CD4-positive, alpha-beta memory T cell (primary cell): Measurements from ENCODE around the gene GNAI2. TPM values are rescaled to one million over a fixed set of nuclear protein-coding genes. Genes with fewer than 3 reads are reported as not detected.

ENCODE experiments used
- CTCF ChIA-PET: fragments of 350-600 bp; sonication (Branson Sonifier 250); formaldehyde crosslinking; loops from one replicate; lab custom pipeline; 2021; ENCODE audit warnings: inconsistent platforms; ENCODE audit not compliant: partially characterized antibody; lab: Charles Lee
- POLR2A ChIA-PET: fragments of 350-600 bp; sonication (Branson Sonifier 250); formaldehyde crosslinking; loops from one replicate; lab custom pipeline; 2021; ENCODE audit not compliant: partially characterized antibody; lab: Charles Lee
- DNase-seq, 5 donors: peaks; one replicate each; pipeline versions ENCODE4 v3.0.0 to v3.0.0-alpha.2; 2020 to 2022; ENCODE audit warnings: mixed read lengths in 1 of 5
- H3K27ac ChIP-seq: one replicate; pipeline ENCODE4 v1.7.0; 2013; ENCODE audit warnings: low read depth, low read length
- H3K27me3 ChIP-seq: 2 replicates; pipeline ENCODE4 v1.7.0; 2013; ENCODE audit warnings: mild to moderate bottlenecking, low read length, moderate library complexity; ENCODE audit not compliant: insufficient read depth
- H3K36me3 ChIP-seq: 2 replicates; pipeline ENCODE4 v1.7.0; 2013; ENCODE audit warnings: mild to moderate bottlenecking, low read length, moderate library complexity; ENCODE audit not compliant: insufficient read depth
- H3K4me1 ChIP-seq: 2 replicates; pipeline ENCODE4 v1.7.0; 2013; ENCODE audit warnings: mild to moderate bottlenecking, low read length, moderate library complexity; ENCODE audit not compliant: insufficient read depth
- H3K4me3 ChIP-seq, 2 donors: one replicate each; pipeline ENCODE4 v1.7.0; 2013; ENCODE audit warnings: low read length in 2 of 2, mild to moderate bottlenecking in 1 of 2
- H3K9me3 ChIP-seq, 2 donors: one replicate each; pipeline ENCODE4 v1.7.0; 2013; ENCODE audit warnings: low read length in 2 of 2, control low read depth in 1 of 2; ENCODE audit not compliant: control insufficient read depth in 1 of 2
- H3K27ac Mint-ChIP-seq, 7 donors: one replicate each; pipeline ENCODE4 v1.8.0; 2020 to 2021; ENCODE audit warnings: mixed read lengths in 7 of 7, mild to moderate bottlenecking in 6 of 7, inconsistent platforms in 3 of 7, moderate library complexity in 3 of 7
- H3K27me3 Mint-ChIP-seq, 2 donors: one replicate each; pipeline ENCODE4 v1.8.0; 2020 to 2021; ENCODE audit warnings: mixed read lengths in 2 of 2
- H3K36me3 Mint-ChIP-seq, 2 donors: one replicate each; pipeline ENCODE4 v1.8.0; 2020 to 2021; ENCODE audit warnings: mixed read lengths in 2 of 2, inconsistent platforms in 1 of 2, mild to moderate bottlenecking in 1 of 2
- H3K4me1 Mint-ChIP-seq, 4 donors: one replicate each; pipeline ENCODE4 v1.8.0; 2020 to 2021; ENCODE audit warnings: mixed read lengths in 4 of 4, mild to moderate bottlenecking in 1 of 4
- H3K4me3 Mint-ChIP-seq, 8 donors: one replicate each; pipeline ENCODE4 v1.8.0; 2020 to 2021; ENCODE audit warnings: mixed read lengths in 8 of 8, mild to moderate bottlenecking in 7 of 8, moderate library complexity in 6 of 8, inconsistent platforms in 3 of 8
- H3K9me3 Mint-ChIP-seq, 8 donors: one replicate each; pipeline ENCODE4 v1.8.0; 2020 to 2021; ENCODE audit warnings: mixed read lengths in 8 of 8, mild to moderate bottlenecking in 5 of 8, inconsistent platforms in 3 of 8, moderate library complexity in 1 of 8
- intact Hi-C: fragments of 100-400 bp; cut with micrococcal nuclease; formaldehyde crosslinking; loops from one replicate; pipeline ENCODE4 v1.15.1; 2023
- polyA plus RNA-seq, 2 donors: library from polyadenylated mRNA; unstranded; fragments of 300-500 nt; fragmentation: Illumina TruSeq; gene quantifications; one replicate each; pipeline ENCODE4 v1.2.3, GENCODE V29; 2021
- total RNA-seq, 2 experiments: library from RNA; stranded (reverse); gene quantifications; one replicate each; pipeline ENCODE4 v1.2.3, GENCODE V29; 2021

The GNAI2 gene
- total and polyA plus RNA-seq, 4 experiments from 2014 or later, result 292 to 615 (median 416) TPM

DNA sequence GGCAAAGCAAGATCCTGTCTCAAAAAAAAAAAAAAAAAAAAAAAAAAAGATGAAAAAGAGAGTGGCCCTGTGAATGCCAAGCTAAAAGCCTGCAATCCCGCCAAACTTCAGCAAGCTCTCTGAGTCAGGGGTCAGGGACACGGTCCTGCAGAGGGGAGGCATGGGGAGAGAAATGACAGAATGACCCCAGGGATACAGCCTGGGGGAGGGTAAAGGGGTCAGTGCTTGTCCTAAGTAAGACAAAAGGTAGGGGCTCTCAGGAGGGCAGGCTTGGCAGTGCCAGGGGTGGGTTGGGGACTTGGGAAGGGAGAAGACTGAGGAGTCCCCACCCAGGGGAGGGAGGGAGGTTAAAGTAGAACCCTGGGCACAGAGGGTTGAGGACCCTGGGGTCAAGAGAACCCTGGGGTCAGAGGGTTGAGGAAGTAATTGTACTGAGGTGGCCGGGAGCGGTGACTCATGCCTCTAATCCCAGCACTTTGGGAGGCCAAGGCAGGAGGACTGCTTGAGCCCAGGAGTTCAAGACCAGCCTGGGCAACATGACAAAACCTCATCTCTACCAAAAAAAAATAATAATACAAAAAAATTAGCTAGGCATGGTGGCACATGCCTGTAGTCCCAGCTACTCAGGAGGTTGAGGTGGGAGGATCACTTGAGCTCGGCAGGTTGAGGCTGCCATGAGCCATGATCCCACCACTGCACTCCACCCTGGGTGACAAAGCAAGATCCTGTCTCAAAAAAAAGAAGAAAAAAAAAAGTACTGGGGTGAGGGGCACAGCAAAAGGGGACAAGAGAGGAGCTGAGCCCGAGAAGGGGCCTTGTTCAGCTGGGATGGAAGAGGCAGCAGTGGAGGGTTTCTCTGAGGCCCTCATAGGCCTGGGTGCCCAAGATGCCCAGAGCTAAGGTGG, 27.7 kb downstream of the GNAI2 start:
- ChIA-PET CTCF (interaction anchor here (0.6 to 1.9 kb wide), 6 partner anchors 8 to 45 kb away, joined by 3 to 10 read pairs (median 4); no protein-coding TSS in a partner anchor), POLR2A (interaction anchor here (0.6 to 1.5 kb wide), 10 partner anchors 12 to 793 kb away, joined by 3 to 8 read pairs (median 4); partner anchors contain the start of genes HYAL3, LSMEM2 and NAA80)
- H3K4me1 ChIP-seq, result peaks cover 13% of the 10 kb centered on the region
- H3K27me3 ChIP-seq, result no peaks in the 10 kb centered on the region
- intact Hi-C loops, result no loop called here
- Mint-ChIP-seq H3K27me3 (peaks cover 0 to 3% of the 10 kb centered on the region in 2 donors), H3K27ac (peak overlapping the region in 1 of 7 donors; percentile 75), H3K4me3 (no peak overlapping the region), H3K36me3 (peaks cover 0 to 8% of the 10 kb centered on the region in 2 donors), H3K9me3 (peaks cover 0 to 2% (median 0%) of the 10 kb centered on the region in 8 donors), H3K4me1 (peaks cover 2 to 9% (median 4%) of the 10 kb centered on the region in 4 donors)
- H3K4me3 ChIP-seq, result no peak overlapping the region
- H3K9me3 ChIP-seq, result no peaks in the 10 kb centered on the region
- H3K36me3 ChIP-seq, result no peaks in the 10 kb centered on the region
- no peak overlapping the region for H3K27ac ChIP-seq
- peak in 1 of 5 donors; percentile 35 for DNase-seq

DNA sequence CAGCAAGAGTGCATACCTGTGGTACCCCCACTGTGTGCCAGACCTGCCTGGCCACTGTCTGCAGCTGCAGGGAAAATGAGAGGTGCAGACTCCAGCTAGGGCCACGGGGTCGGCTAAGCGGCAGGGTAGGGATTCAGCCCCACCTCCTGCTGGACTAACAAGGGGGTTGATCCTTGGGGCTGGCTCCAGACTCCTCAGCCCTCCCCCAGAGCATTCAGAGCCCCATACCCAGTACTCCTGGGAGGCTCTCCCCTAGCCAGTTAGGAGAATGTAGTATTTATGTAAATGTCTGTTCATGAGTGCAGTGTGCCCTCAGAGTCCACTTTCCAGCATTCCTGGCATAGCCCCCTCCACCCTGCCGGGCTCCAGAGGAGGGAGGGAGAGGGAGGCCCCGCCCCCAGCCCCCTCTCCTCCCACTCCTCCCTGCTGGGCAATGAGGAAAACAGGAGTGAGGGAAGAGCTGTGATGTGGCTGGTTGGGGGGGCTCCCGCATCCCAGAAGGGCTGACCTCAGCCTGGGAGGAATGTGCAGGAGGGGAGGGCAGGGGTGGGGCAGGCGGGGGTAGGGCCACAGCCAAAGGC, 28.5 kb downstream of the GNAI2 start:
- H3K36me3 ChIP-seq, result no peaks in the 10 kb centered on the region
- peak in 1 of 5 donors; percentile 20 for DNase-seq
- Mint-ChIP-seq H3K27ac (no peak overlapping the region), H3K4me3 (no peak overlapping the region), H3K27me3 (peaks cover 0 to 3% of the 10 kb centered on the region in 2 donors), H3K36me3 (peaks cover 0 to 1% of the 10 kb centered on the region in 2 donors), H3K9me3 (peaks cover 0 to 2% (median 0%) of the 10 kb centered on the region in 8 donors), H3K4me1 (peaks cover 2 to 4% (median 3%) of the 10 kb centered on the region in 4 donors)
- POLR2A ChIA-PET, result interaction anchor here (0.6 to 1.5 kb wide), 5 partner anchors 15 to 793 kb away, joined by 3 to 8 read pairs (median 5); no protein-coding TSS in a partner anchor
- H3K27me3 ChIP-seq, result no peaks in the 10 kb centered on the region
- intact Hi-C loops, result no loop called here
- peaks cover 11% of the 10 kb centered on the region for H3K4me1 ChIP-seq
- no peak overlapping the region for H3K4me3 ChIP-seq
- H3K27ac ChIP-seq, result no peak overlapping the region
- H3K9me3 ChIP-seq, result no peaks in the 10 kb centered on the region
- CTCF ChIA-PET, result interaction anchor here (0.7 to 1.9 kb wide), 3 partner anchors 14 to 18 kb away, joined by 3 to 6 read pairs (median 4); no protein-coding TSS in a partner anchor

DNA sequence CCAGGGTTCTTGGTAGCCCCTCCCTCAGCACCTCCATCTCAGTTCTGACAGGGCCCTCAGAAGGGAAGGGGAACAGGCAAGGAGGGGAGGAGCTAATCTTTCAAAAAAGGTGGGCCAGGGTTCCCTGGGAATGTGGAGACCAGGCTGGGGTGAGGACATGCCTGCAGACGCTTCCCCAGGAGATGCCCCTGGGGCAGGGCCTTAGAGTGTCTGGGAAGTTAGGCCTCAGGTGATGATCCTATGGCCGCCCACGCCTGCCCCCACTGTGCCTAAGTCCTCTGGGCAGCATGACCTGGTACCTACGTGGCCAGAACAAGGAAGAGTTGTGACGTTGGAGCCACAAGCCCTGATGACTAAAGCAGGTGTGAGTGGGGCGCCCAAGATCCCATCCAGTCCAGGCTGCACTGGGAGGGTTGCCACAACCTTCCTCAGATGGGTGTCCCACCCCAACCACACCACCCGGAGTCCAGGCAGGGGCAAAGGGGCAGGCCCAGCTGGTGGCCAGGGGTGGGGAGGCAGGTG, 29.0 kb downstream of the GNAI2 start:
- no peaks in the 10 kb centered on the region for H3K4me1 Mint-ChIP-seq
- Histone ChIP-seq H3K36me3 (no peaks in the 10 kb centered on the region), H3K27ac (no peak overlapping the region), H3K4me1 (peaks cover 7% of the 10 kb centered on the region), H3K9me3 (no peaks in the 10 kb centered on the region), H3K27me3 (no peaks in the 10 kb centered on the region), H3K4me3 (no peak overlapping the region)
- CTCF ChIA-PET, result interaction anchor here (1.2 to 1.4 kb wide), 2 partner anchors 18 to 74 kb away, joined by 3 to 4 read pairs; no protein-coding TSS in a partner anchor
- H3K27me3 Mint-ChIP-seq, result peaks cover 0 to 3% of the 10 kb centered on the region in 2 donors
- H3K36me3 Mint-ChIP-seq, result no peaks in the 10 kb centered on the region
- peaks cover 0 to 2% (median 0%) of the 10 kb centered on the region in 8 donors for H3K9me3 Mint-ChIP-seq
- H3K27ac Mint-ChIP-seq, result no peak overlapping the region
- peak in 1 of 5 donors; percentile 34 for DNase-seq
- POLR2A ChIA-PET, result no interaction called here
- intact Hi-C loops, result no loop called here
- no peak overlapping the region for H3K4me3 Mint-ChIP-seq

DNA sequence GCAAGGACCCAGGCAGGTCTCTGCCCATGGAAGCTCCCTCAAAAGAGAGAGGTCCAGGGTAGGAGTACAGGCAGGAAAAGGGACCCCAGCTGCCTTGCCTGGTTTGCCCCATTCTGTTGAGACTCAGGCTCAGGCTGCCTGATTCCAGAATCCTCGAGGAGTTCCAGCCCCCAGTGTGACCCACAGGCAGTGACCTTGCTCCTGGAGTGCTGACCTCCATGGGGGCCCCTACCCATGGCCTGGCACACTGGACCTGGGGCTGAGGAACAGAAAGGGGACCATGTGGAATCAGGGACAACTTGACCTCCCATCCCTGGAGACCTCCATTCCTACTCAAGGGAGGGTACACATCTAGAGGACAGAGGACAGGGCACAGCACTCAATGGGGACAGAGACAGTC, 29.6 kb downstream of the GNAI2 start:
- H3K4me1 ChIP-seq, result peaks cover 3% of the 10 kb centered on the region
- H3K27ac ChIP-seq, result no peak overlapping the region
- peaks cover 0 to 3% of the 10 kb centered on the region in 2 donors for H3K27me3 Mint-ChIP-seq
- no peaks in the 10 kb centered on the region for H3K27me3 ChIP-seq
- DNase-seq, result peak in 1 of 5 donors; percentile 28
- POLR2A ChIA-PET, result interaction anchor here (0.5 kb wide), 1 partner anchor 1650 kb away, joined by 3 read pairs; no protein-coding TSS in a partner anchor
- peaks cover 0 to 2% (median 0%) of the 10 kb centered on the region in 8 donors for H3K9me3 Mint-ChIP-seq
- no peak overlapping the region for H3K4me3 ChIP-seq
- CTCF ChIA-PET, result interaction anchor here (0.6 to 1.7 kb wide), 4 partner anchors 19 to 75 kb away, joined by 3 to 8 read pairs (median 4); no protein-coding TSS in a partner anchor
- H3K9me3 ChIP-seq, result no peaks in the 10 kb centered on the region
- H3K36me3 ChIP-seq, result no peaks in the 10 kb centered on the region
- H3K27ac Mint-ChIP-seq, result peak overlapping the region in 1 of 7 donors; percentile 60
- no peaks in the 10 kb centered on the region for H3K4me1 Mint-ChIP-seq
- intact Hi-C loops, result no loop called here
- H3K4me3 Mint-ChIP-seq, result no peak overlapping the region
- no peaks in the 10 kb centered on the region for H3K36me3 Mint-ChIP-seq

DNA sequence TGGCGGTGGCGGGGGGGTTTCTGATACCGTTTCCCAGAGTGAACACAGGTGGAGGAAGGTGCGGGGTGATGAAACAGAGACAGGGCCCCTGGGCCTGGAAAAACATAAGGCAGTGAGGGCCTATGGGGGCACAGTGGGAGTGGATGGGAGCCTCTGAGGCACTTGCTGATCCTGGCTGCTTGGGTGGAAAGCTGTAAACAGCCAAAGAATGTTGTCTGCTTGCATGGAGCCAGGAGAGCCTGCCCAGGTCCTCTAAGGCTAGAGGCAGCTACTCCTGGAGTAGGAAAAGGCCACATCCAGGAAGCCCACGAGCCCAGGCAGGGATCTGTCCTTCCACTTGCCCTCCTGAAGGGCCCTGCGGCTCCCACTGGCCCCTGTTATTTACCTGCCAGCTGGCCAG, 30.0 kb downstream of the GNAI2 start:
- H3K9me3 ChIP-seq, result no peaks in the 10 kb centered on the region
- H3K36me3 ChIP-seq, result no peaks in the 10 kb centered on the region
- DNase-seq, result peak in 1 of 5 donors; percentile 16
- H3K27ac Mint-ChIP-seq, result peak overlapping the region in 1 of 7 donors; percentile 60
- no peaks in the 10 kb centered on the region for H3K4me1 Mint-ChIP-seq
- no peaks in the 10 kb centered on the region for H3K4me1 ChIP-seq
- no peaks in the 10 kb centered on the region for H3K27me3 ChIP-seq
- peaks cover 0 to 2% (median 0%) of the 10 kb centered on the region in 8 donors for H3K9me3 Mint-ChIP-seq
- no peak overlapping the region for H3K4me3 ChIP-seq
- CTCF ChIA-PET, result interaction anchor here (0.6 to 1.7 kb wide), 6 partner anchors 16 to 75 kb away, joined by 3 to 8 read pairs (median 4); no protein-coding TSS in a partner anchor
- H3K4me3 Mint-ChIP-seq, result no peak overlapping the region
- no peaks in the 10 kb centered on the region for H3K36me3 Mint-ChIP-seq
- intact Hi-C loops, result no loop called here
- H3K27ac ChIP-seq, result no peak overlapping the region
- POLR2A ChIA-PET, result interaction anchor here (0.5 kb wide), 1 partner anchor 1650 kb away, joined by 3 read pairs; no protein-coding TSS in a partner anchor
- peaks cover 0 to 3% of the 10 kb centered on the region in 2 donors for H3K27me3 Mint-ChIP-seq

DNA sequence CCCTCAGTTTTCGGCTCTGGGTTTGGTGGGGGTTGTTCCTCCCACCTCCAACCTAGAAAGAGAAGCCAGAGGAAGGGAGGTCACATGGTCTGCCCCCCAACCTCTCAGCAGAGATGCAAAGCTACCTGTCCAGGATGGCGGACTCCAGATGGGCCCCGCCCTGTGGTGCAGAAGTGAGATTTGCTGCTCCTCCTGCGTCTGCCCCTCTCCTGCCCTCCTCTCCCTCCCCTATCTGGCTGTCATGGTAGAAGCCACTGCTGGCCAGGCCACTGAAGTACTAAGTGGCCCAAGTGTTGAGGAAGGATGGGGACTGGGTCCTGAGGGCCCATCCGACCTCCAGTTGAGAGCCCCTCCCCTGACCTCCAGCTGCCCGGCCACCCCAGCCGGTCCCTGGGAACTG, 30.8 kb downstream of the GNAI2 start:
- no peak overlapping the region for H3K27ac Mint-ChIP-seq
- peaks cover 0 to 6% of the 10 kb centered on the region in 2 donors for H3K27me3 Mint-ChIP-seq
- Histone ChIP-seq H3K36me3 (no peaks in the 10 kb centered on the region), H3K27me3 (no peaks in the 10 kb centered on the region), H3K4me1 (no peaks in the 10 kb centered on the region), H3K4me3 (no peak overlapping the region), H3K27ac (no peak overlapping the region), H3K9me3 (no peaks in the 10 kb centered on the region)
- no peak overlapping the region for H3K4me3 Mint-ChIP-seq
- H3K9me3 Mint-ChIP-seq, result peaks cover 0 to 2% (median 0%) of the 10 kb centered on the region in 8 donors
- peaks cover 0 to 4% (median 0%) of the 10 kb centered on the region in 4 donors for H3K4me1 Mint-ChIP-seq
- intact Hi-C loops, result no loop called here
- ChIA-PET POLR2A (no interaction called here), CTCF (interaction anchor here (0.7 to 1.7 kb wide), 5 partner anchors 8 to 72 kb away, joined by 3 to 8 read pairs (median 3); no protein-coding TSS in a partner anchor)
- no peaks in the 10 kb centered on the region for H3K36me3 Mint-ChIP-seq
- DNase-seq, result no peak
